GM04503 (cell line): ENCODE results near the gene MMADHC.

Experiments used
- DNase-seq: peaks from one replicate; pipeline ENCODE4 v3.0.0-alpha.2; 2012; ENCODE audit warnings: low read depth

MMADHC gene

GRCh38 chr2:149587220-149587949 is at the start of gene MMADHC:
MMADHC (minus strand) TSS chr2:149587775; CDS start chr2:149587097, 678 bp downstream.
- DNase-seq, result peak; percentile 74

- DNase-seq, result no peak
Observed at GRCh38 chr2:149634103-149634502, 46.5 kb upstream of the MMADHC start.

- DNase-seq, result no peak
Observed at GRCh38 chr2:149630445-149630844, 42.9 kb upstream of the MMADHC start.

DNA sequence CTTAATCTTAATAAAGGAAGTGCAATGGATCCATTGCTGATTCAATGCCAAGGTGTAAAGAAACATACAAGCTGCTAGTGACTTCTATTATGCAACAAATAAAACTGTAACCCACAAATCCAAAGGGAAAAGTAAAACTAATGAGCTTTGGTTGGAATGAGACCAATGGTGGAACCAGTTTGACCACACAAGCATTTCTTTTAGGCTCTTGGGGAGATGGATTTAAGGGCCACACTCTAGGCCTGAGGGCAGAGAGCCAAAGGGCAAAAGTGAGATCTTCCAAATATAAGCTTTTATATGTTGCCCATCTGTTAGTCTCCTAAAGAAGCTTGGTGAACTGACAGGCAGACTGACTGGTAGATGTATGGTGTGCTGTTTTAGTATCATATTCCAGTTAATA is 41.5 kb upstream of the MMADHC start:
- no peak for DNase-seq

DNA sequence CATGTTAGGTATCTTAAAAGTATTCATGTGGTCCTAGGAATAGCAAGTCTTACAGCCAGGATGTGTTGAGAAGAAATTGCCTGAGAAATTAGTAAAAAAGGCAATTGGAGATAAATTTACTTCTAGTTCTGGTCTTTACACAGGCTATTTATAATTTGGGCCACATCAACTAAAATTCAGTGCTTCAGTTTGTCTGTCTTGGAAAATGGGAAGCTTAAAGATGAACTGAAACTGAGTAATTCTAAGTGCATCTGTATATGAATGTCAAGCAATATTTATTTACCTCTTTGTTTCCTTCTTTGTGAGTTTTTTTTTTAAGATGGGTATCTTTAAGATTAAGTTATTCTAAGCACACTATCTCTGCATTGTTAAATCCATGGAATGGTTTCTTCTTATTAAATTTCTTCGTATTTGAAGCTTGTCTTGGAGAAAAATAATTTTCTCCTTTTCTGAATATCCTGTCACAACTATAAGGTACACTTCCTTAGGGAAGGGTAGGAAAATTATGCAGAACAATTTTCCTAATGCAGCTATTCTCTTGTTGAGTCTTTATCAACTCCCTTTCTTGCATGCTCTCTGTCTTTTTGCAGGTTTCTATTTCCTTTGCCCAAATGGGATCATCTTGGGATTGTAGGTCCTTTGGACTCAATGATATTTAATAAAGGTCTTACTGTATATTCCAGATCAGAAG is 39.7 kb upstream of the MMADHC start:
- no peak for DNase-seq

- DNase-seq, result no peak
Observed at GRCh38 chr2:149625671-149626070, 38.1 kb upstream of the MMADHC start.

- DNase-seq, result no peak
Observed at GRCh38 chr2:149625271-149625670, 37.7 kb upstream of the MMADHC start.

DNA sequence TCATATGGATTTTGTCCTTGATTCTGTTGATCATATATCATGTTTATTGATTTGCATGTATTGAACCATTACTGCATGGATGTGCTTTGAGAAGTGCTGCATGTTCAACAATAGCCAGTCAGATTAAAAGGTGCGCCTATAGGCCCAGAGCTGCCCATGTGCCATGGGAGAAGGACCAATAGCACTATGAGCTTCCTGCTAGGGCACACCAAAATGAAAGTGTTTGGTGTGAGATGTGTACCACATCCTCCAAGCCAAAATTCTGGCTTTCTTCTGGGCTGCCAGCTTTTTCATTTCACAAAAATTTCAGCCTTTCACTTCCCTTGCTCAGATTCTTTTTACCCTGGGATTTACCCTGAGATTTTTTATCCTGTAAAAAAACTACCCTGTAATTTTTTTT is 34.8 kb upstream of the MMADHC start:
- DNase-seq, result no peak

DNA sequence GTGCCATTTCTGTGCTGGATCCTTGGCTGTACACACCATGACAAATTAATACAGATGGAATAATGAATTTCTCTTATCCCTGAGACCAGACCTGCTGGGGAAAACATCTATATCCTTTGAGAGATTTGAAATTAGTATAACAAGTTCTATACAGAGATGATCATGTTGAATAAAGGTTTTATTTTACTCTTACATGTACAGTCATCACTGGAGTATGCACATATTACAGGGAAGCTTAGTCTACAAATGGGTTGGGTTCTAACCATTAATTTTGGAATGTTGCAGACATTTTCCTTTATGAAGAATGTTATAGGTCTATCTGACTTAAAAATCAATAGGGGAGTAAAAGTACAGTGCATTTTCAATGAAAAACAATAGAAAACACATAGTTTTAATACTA is 29.9 kb upstream of the MMADHC start:
- no peak for DNase-seq

GRCh38 chr2:149616681-149617456 is 29.3 kb upstream of the MMADHC start:
- DNase-seq, result no peak

DNA sequence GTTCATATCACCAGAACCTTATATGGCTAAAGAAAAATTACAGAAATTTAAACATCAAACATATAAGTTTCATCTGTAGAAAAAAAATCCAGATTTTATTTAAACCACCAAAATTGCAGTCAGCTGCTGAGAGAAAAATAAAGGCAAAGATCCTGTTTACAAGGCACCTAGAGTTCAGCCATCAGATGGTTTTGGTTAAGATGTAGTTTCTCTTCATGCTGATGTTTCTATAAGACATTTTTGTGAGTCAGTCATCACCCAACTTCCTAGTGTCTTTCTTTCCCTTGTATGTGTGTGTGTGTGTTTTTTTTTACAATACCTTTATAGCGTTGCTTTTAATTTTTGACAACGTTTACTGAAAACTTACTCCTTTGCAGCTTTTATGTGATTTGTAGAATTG is 26.1 kb upstream of the MMADHC start:
- no peak for DNase-seq

DNA sequence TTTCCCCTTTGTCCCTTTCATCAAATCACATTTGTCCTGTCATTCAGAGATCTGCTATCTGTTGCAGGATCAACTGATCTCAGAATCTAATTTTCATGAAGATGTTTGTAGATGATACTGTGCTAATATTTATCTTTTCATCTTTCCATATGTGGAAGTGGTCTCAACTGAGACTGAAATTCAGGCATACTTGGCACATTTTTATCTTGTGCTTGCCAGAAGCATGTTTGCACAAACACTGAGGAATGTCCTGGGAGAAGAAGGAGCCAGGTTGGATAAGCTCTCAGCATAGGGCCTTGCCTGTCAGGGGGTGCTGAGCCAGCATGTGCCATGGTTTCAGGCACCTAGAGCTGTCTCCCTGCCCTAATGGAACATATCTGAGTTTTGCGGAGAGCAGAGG is 24.5 kb upstream of the MMADHC start:
- DNase-seq, result no peak

DNA sequence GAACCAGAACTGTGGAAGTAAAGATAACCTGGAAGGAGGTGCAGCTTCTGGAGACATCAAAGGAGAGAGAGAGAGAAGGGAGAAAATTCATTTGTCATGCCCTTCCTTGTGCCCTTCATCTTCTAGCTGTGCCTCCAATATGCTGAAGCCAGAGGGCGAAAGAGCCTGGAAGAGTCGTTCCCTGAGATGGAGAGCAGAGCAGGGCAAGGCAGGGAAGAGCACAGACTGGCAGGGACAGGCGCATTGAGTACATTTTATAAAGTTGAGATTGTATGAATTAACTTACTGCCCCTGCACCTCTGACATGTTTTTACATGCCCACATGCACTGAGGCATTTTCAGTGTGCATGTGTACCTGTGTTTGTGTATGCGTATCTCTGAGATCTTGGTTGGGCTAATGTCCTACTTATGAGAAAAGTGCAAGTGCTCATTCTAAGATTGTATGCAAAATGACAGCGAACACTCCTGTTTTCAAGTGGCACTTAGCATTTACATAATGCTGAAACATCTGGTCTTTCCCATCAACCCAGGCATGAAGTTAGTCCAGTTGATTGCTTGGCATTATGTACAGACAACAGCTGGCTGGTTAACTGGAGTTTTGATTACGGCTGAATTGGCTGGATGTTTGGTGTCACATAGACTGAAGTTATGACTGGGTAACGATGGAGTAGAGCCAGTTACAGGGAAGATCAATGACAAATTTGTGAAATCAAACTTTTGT is 23.7 kb upstream of the MMADHC start:
- DNase-seq, result no peak

DNA sequence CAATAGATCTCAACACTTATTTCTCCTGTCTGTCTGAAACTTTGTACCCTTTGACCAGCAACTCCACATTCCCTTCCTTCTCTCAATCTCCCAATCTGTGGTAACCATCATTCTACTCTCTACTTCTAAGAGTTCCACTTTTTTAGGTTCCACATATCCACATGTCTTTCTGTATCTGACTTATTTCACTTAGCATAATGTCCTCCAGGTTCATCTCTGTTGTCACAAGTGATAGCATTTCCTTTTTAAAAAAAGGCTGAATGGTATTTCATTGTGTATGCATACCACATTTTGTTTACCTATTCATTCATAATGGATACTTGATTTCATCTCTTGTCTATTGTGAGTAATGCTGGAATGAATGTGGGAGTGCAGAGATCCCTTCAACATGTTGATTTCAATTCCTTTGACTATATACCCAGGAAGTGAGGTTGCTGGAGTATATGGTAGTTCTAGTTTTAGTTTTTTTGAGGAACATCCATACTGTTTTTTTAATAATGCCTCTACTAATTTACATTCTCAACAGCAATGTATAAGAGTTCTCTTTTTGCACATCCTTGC is 18.8 kb upstream of the MMADHC start:
- DNase-seq, result no peak

DNA sequence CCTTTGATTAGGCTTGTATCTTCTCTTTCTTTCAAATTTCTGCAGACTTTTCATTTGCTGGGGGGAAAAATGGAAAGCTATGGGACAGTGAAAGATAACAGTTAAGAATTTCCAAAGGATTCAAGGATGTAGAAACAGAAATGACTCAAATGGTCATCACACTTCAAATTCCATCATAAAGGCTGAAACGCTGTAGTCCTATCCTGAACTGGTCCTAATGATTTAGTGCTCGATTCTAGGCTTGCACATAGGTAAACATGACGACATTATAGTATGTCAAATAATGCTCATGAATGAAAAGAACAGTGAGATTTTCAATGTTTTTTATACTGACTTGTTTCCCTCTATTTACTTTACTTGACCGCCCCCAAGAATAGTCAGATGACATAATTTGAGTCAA is 15.7 kb upstream of the MMADHC start:
- no peak for DNase-seq

- DNase-seq, result no peak
Observed at GRCh38 chr2:149601141-149601796, 13.7 kb upstream of the MMADHC start.

- peak; percentile 77 for DNase-seq
Observed at GRCh38 chr2:149597668-149598326, 10.2 kb upstream of the MMADHC start.

- no peak for DNase-seq
Observed at GRCh38 chr2:149597050-149597667, 9.6 kb upstream of the MMADHC start.

DNA sequence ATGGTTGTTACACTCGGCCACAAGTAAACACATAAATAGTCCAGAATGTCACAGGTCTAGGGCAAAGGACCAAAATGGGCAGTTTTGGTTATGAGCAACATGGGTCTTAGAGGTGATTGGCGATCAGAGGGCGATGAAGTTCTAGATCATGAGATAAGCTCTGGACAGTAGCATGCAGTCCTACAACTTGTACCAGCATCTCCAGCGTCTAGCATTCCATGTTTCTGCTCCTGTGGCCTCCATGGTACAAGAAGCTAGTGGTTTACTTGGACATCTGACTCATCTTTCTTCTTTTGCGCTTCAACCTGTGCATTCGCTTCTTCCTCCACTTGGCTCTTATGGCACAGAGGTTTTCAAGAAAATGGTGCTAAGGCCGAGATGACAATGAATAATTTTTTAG is 8.9 kb upstream of the MMADHC start:
- DNase-seq, result no peak
